HEK293 (cell line): ENCODE results near the gene MICU1.

Experiments
- CTCF ChIA-PET: fragments of 350-600 bp; formaldehyde crosslinking; extraction: SDS; loops from one replicate; lab custom pipeline; 2021; ENCODE audit warnings: antibody characterized with exemption; lab: Yijun Ruan, JAX
- POLR2A ChIA-PET: fragments of 300-600 bp; formaldehyde crosslinking; extraction: SDS; loops from one replicate; lab custom pipeline; 2020; ENCODE audit warnings: antibody characterized with exemption, inconsistent platforms; lab: Yijun Ruan, JAX
- H3K27ac ChIP-seq: fragments of 200-500 bp; sonication (Bioruptor generic); 2 replicates; pipeline ENCODE4 v1.5.1; 2014; ENCODE audit warnings: low read depth, low read length, control low read depth, inconsistent platforms; ENCODE audit errors: extremely low read depth
- H3K36me3 ChIP-seq, 2 experiments: fragments of 200-500 bp in 1 of 2; sonication (Bioruptor generic) in 1 of 2; 1 replicate in 1 of 2; 2 replicates in 1 of 2; pipeline ENCODE4 v1.5.1; 2014 to 2017; ENCODE audit warnings: inconsistent platforms in 2 of 2, low read length in 2 of 2; ENCODE audit not compliant: control insufficient read depth in 2 of 2, insufficient read depth in 1 of 2
- H3K4me1 ChIP-seq: fragments of 200-500 bp; sonication (Bioruptor generic); 2 replicates; pipeline ENCODE4 v1.5.1; 2014; ENCODE audit warnings: mild to moderate bottlenecking, low read length, inconsistent platforms; ENCODE audit not compliant: control insufficient read depth, insufficient read depth
- H3K4me3 ChIP-seq: 2 replicates; pipeline ENCODE4 v1.5.1; 2011; ENCODE audit warnings: low read depth, mild to moderate bottlenecking, control low read depth, low read length, moderate library complexity
- H3K9me3 ChIP-seq: fragments of 200-500 bp; sonication (Bioruptor generic); 2 replicates; pipeline ENCODE4 v1.5.1; 2014; ENCODE audit warnings: low read depth, low read length, inconsistent platforms; ENCODE audit not compliant: control insufficient read depth, insufficient read depth
- EGR2 ChIP-seq: fragments of 450-650 bp; formaldehyde crosslinking; IDR thresholded peaks from 2 replicates; pipeline ENCODE4 v1.5.1; 2016; ENCODE audit warnings: low read depth, missing biosample characterization, missing genetic modification characterization
- ZBTB1 ChIP-seq: fragments of 450-650 bp; formaldehyde crosslinking; IDR thresholded peaks from 2 replicates; pipeline ENCODE4 v1.5.1; 2016; ENCODE audit warnings: missing biosample characterization, missing genetic modification characterization
- ZNF112 ChIP-seq: fragments of 450-650 bp; formaldehyde crosslinking; IDR thresholded peaks from 2 replicates; pipeline ENCODE4 v1.5.0; 2017; ENCODE audit warnings: missing biosample characterization, missing genetic modification characterization
- ZNF214 ChIP-seq: fragments of 450-650 bp; formaldehyde crosslinking; IDR thresholded peaks from 2 replicates; pipeline ENCODE4 v1.5.1; 2017; ENCODE audit warnings: missing biosample characterization, mild to moderate bottlenecking, missing genetic modification characterization, borderline replicate concordance
- ZNF248 ChIP-seq: fragments of 450-650 bp; formaldehyde crosslinking; IDR thresholded peaks from 2 replicates; pipeline ENCODE4 v1.5.1; 2017; ENCODE audit warnings: missing biosample characterization, missing genetic modification characterization
- ZNF292 ChIP-seq: fragments of 450-650 bp; formaldehyde crosslinking; IDR thresholded peaks from 2 replicates; pipeline ENCODE4 v1.5.1; 2016; ENCODE audit warnings: low read depth, missing biosample characterization, missing genetic modification characterization, borderline replicate concordance
- ZNF366 ChIP-seq: fragments of 450-650 bp; formaldehyde crosslinking; conservative IDR thresholded peaks from 2 replicates; pipeline ENCODE4 v1.5.1; 2016; ENCODE audit warnings: missing biosample characterization, missing genetic modification characterization
- ZNF514 ChIP-seq: fragments of 450-650 bp; formaldehyde crosslinking; IDR thresholded peaks from 2 replicates; pipeline ENCODE4 v1.5.1; 2016; ENCODE audit warnings: missing biosample characterization, missing genetic modification characterization
- ZNF560 ChIP-seq: fragments of 450-650 bp; formaldehyde crosslinking; IDR thresholded peaks from 2 replicates; pipeline ENCODE4 v1.5.1; 2017; ENCODE audit warnings: missing biosample characterization, missing genetic modification characterization, borderline replicate concordance
- ZNF670 ChIP-seq: fragments of 450-650 bp; formaldehyde crosslinking; IDR thresholded peaks from 2 replicates; pipeline ENCODE4 v1.5.1; 2016; ENCODE audit warnings: missing biosample characterization, missing genetic modification characterization, low read depth
- ZNF677 ChIP-seq: fragments of 450-650 bp; IDR thresholded peaks from 2 replicates; pipeline ENCODE4 v1.5.0; 2018; ENCODE audit warnings: missing biosample characterization, mild to moderate bottlenecking, missing genetic modification characterization, moderate library complexity
- ZNF76 ChIP-seq: fragments of 450-650 bp; formaldehyde crosslinking; IDR thresholded peaks from 2 replicates; pipeline ENCODE4; 2016; ENCODE audit warnings: low read depth, missing biosample characterization, missing genetic modification characterization, borderline replicate concordance
- TF ChIP-seq, protein P1 (sequence below): fragments of 450-650 bp; formaldehyde crosslinking; conservative IDR thresholded peaks from 2 replicates; pipeline ENCODE4 v1.5.1; 2016; ENCODE audit warnings: low read depth, missing biosample characterization, missing genetic modification characterization
- TF ChIP-seq, protein P2 (sequence below): fragments of 450-650 bp; formaldehyde crosslinking; IDR thresholded peaks from 2 replicates; pipeline ENCODE4 v1.5.1; 2016; ENCODE audit warnings: missing biosample characterization, missing genetic modification characterization
- TF ChIP-seq, protein P3 (sequence below): fragments of 450-650 bp; formaldehyde crosslinking; IDR thresholded peaks from 2 replicates; pipeline ENCODE4 v1.5.1; 2016; ENCODE audit warnings: missing biosample characterization, missing genetic modification characterization
- TF ChIP-seq, protein P4 (sequence below): fragments of 450-650 bp; formaldehyde crosslinking; IDR thresholded peaks from 2 replicates; pipeline ENCODE4 v1.5.1; 2017; ENCODE audit warnings: missing biosample characterization, missing genetic modification characterization

MICU1 gene

DNA sequence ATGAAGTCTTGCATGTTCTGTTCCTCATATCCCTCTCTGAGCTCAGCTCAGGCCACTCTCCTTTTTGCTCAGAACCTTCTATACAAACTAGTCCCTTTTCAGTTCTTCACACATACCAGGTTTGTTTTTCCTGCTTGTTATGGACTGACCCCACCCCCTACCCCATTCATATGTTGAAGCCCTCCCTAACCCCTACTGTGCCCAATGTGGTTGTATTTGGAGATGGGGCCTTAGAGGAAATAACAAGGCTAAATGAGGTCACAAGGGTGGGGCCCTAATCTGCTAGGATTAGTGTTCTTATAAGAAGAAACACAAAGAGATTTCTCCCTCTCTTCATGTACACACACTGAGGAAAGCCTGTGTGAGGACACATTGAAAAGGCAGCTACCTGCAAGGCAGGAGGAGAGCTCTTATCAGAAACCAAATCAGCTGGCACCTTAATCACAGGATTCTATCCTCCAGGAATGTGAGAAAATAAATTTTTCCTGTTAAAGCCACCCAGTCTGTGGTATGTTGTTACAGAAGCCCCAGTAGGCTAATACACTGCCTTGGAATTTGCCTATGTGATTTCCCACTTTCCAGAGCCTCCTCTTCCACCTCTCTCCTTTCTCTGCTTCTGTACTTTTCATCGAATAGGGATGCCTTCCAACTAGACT lies 203.9 kb downstream of the MICU1 start (continued):
- TF ChIP-seq, protein P1, sequence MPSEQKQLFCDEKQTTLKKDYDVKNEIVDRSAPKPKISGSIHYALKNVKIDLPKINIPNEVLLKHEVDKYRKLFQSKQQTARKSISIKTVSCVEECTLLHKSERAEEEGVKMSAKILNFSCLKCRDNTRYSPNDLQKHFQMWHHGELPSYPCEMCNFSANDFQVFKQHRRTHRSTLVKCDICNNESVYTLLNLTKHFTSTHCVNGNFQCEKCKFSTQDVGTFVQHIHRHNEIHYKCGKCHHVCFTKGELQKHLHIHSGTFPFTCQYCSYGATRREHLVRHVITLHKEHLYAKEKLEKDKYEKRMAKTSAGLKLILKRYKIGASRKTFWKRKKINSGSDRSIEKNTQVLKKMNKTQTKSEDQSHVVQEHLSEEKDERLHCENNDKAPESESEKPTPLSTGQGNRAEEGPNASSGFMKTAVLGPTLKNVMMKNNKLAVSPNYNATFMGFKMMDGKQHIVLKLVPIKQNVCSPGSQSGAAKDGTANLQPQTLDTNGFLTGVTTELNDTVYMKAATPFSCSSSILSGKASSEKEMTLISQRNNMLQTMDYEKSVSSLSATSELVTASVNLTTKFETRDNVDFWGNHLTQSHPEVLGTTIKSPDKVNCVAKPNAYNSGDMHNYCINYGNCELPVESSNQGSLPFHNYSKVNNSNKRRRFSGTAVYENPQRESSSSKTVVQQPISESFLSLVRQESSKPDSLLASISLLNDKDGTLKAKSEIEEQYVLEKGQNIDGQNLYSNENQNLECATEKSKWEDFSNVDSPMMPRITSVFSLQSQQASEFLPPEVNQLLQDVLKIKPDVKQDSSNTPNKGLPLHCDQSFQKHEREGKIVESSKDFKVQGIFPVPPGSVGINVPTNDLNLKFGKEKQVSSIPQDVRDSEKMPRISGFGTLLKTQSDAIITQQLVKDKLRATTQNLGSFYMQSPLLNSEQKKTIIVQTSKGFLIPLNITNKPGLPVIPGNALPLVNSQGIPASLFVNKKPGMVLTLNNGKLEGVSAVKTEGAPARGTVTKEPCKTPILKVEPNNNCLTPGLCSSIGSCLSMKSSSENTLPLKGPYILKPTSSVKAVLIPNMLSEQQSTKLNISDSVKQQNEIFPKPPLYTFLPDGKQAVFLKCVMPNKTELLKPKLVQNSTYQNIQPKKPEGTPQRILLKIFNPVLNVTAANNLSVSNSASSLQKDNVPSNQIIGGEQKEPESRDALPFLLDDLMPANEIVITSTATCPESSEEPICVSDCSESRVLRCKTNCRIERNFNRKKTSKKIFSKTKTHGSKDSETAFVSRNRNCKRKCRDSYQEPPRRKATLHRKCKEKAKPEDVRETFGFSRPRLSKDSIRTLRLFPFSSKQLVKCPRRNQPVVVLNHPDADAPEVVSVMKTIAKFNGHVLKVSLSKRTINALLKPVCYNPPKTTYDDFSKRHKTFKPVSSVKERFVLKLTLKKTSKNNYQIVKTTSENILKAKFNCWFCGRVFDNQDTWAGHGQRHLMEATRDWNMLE (tag by site-specific recombination), result no peak

DNA sequence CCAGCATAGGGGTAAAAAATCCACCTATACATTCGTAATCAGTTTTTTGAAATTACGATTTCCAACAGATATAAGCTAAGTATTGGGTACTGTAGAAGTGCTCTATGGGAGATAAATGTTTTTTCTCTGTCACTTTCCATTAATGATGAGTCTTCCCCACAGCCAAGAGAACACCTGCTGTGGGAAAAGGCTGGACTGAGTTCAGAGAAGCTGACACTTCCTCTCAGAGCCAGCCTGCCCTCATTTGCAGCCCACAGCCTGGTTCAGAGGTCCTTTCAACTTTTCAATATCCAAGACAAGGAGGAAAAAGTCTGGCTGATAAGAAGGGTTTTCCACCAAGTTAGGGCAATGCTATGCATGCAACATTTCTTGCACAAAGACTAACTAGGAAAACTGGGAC lies 206.6 kb downstream of the MICU1 start:
- ChIA-PET POLR2A (no interaction called here), CTCF (interaction anchor here (0.5 kb wide), 1 partner anchor 80 kb away, joined by 3 read pairs; no protein-coding TSS in a partner anchor)
- TF ChIP-seq ZNF248 (no peak), ZNF560 (no peak), ZNF214 (no peak), ZBTB1 (no peak), ZNF514 (no peak), ZNF366 (tag by site-specific recombination) (no peak), ZNF112 (tag by site-specific recombination) (no peak), ZNF677 (tag by site-specific recombination) (no peak), ZNF670 (tag by site-specific recombination) (no peak), EGR2 (tag by site-specific recombination) (no peak), ZNF76 (tag by site-specific recombination) (no peak), ZNF292 (no peak)
- TF ChIP-seq, protein P2, sequence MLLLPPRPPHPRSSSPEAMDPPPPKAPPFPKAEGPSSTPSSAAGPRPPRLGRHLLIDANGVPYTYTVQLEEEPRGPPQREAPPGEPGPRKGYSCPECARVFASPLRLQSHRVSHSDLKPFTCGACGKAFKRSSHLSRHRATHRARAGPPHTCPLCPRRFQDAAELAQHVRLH (tag by site-specific recombination), result no peak
- TF ChIP-seq, protein P3, sequence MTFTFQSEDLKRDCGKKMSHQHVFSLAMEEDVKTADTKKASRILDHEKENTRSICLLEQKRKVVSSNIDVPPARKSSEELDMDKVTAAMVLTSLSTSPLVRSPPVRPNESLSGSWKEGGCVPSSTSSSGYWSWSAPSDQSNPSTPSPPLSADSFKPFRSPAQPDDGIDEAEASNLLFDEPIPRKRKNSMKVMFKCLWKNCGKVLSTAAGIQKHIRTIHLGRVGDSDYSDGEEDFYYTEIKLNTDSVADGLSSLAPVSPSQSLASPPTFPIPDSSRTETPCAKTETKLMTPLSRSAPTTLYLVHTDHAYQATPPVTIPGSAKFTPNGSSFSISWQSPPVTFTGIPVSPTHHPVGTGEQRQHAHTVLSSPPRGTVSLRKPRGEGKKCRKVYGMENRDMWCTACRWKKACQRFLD (tag by site-specific recombination), result no peak
- TF ChIP-seq, protein P4, sequence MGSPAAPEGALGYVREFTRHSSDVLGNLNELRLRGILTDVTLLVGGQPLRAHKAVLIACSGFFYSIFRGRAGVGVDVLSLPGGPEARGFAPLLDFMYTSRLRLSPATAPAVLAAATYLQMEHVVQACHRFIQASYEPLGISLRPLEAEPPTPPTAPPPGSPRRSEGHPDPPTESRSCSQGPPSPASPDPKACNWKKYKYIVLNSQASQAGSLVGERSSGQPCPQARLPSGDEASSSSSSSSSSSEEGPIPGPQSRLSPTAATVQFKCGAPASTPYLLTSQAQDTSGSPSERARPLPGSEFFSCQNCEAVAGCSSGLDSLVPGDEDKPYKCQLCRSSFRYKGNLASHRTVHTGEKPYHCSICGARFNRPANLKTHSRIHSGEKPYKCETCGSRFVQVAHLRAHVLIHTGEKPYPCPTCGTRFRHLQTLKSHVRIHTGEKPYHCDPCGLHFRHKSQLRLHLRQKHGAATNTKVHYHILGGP (tag by site-specific recombination), result no peak
- Histone ChIP-seq H3K36me3 (peaks cover 0 to 13% of the 10 kb centered on the region in 2 experiments; a peak in 1 of 3 replicates), H3K4me1 (no peaks in the 10 kb centered on the region; the same call in 1 of the 2 replicates), H3K9me3 (no peaks in the 10 kb centered on the region), H3K27ac (no peak overlapping the region), H3K4me3 (no peak overlapping the region)
